ENCODE data around the gene NOG.

NOG gene

DNA sequence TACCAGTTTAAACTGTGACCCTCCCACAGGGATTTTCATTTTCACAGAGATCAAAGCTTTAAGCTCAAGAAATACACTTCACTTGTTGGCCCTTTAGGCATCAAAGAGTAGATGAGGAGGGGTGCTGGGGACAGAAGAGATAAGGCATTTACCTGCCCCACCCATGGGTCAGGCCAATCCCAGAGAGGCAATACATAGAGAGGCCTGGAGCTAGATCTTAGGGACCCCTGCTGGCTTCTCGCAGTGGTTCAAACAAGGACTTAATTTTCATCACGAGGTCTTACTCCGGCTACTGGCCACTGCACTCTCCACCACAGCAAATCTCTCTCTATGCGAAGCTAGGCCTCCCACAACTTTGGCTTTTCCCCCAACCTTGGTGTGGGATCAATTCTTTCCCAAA lies 46.6 kb downstream of the NOG start:
- Mint-ChIP-seq H3K9me3 (no peaks in the 10 kb centered on the region), H3K27ac (no peak overlapping the region), H3K4me3 (no peak overlapping the region), H3K36me3 (no peaks in the 10 kb centered on the region), H3K4me1 (no peaks in the 10 kb centered on the region)
- DNase-seq (ENCODE audit: low spot score in 2 of 2) (no peak), ATAC-seq (no peak)

- no peak overlapping the region for H3K27ac Mint-ChIP-seq
- no peak overlapping the region for H3K4me3 Mint-ChIP-seq
- DNase-seq (ENCODE audit: low spot score in 2 of 2) (no peak), ATAC-seq (no peak)
- no peaks in the 10 kb centered on the region for H3K9me3 Mint-ChIP-seq
- no peaks in the 10 kb centered on the region for H3K36me3 Mint-ChIP-seq
- H3K4me1 Mint-ChIP-seq = no peaks in the 10 kb centered on the region
Observed at GRCh38 chr17:56641373-56641772, 47.9 kb downstream of the NOG start.

GRCh38 chr17:56641894-56642293 lies 48.4 kb downstream of the NOG start:
- DNase-seq (ENCODE audit: low spot score in 2 of 2) (no peak), ATAC-seq (no peak)
- Mint-ChIP-seq H3K4me1 (no peaks in the 10 kb centered on the region), H3K36me3 (no peaks in the 10 kb centered on the region), H3K4me3 (no peak overlapping the region), H3K27ac (no peak overlapping the region), H3K9me3 (no peaks in the 10 kb centered on the region)

- H3K36me3 Mint-ChIP-seq = no peaks in the 10 kb centered on the region
- no peaks in the 10 kb centered on the region for H3K4me1 Mint-ChIP-seq
- DNase-seq (ENCODE audit: low spot score in 2 of 2) (no peak), ATAC-seq (no peak)
- H3K4me3 Mint-ChIP-seq = no peak overlapping the region
- no peak overlapping the region for H3K27ac Mint-ChIP-seq
- H3K9me3 Mint-ChIP-seq = no peaks in the 10 kb centered on the region
Observed at GRCh38 chr17:56642424-56642823, 48.9 kb downstream of the NOG start.

Data from stimulated activated effector memory CD8-positive, alpha-beta T cell treated with anti-CD3 and anti-CD28 coated beads, Interleukin-12 subunit alpha, Interleukin-12 subunit beta, amount 100 ng/mL, for 72 hours (primary cell).